Astrocyte (in vitro differentiated cells and primary cell): ENCODE results near the gene TCAF1. TPM values are rescaled to one million over a fixed set of nuclear protein-coding genes. Genes with fewer than 3 reads are reported as not detected.

Source experiments
- DNase-seq: peaks from one replicate; pipeline ENCODE4 v3.0.0-alpha.2; 2010; ENCODE audit warnings: low read depth
- FAIRE-seq: peaks from 2 replicates; lab custom pipeline; 2011; peaks lifted over from hg19 to GRCh38; lab: Jason Lieb, UNC
- H2AFZ ChIP-seq: 2 replicates; pipeline ENCODE4 v1.6.0; 2012; ENCODE audit warnings: low read depth, low read length, inconsistent platforms
- H3K27ac ChIP-seq: 2 replicates; pipeline ENCODE4 v1.5.1; 2011; ENCODE audit warnings: low read depth, low read length, inconsistent platforms
- H3K27me3 ChIP-seq: 2 replicates; pipeline ENCODE4 v1.6.0; 2011; ENCODE audit warnings: low read length, inconsistent platforms; ENCODE audit not compliant: insufficient read depth
- H3K36me3 ChIP-seq: 2 replicates; pipeline ENCODE4 v1.5.1; 2011; ENCODE audit warnings: low read length, inconsistent platforms; ENCODE audit not compliant: insufficient read depth
- H3K4me1 ChIP-seq: 2 replicates; pipeline ENCODE4 v1.5.1; 2011; ENCODE audit warnings: low read length, inconsistent platforms; ENCODE audit not compliant: insufficient read depth
- H3K4me2 ChIP-seq: 2 replicates; pipeline ENCODE4 v1.6.0; 2012; ENCODE audit warnings: low read length, inconsistent platforms
- H3K4me3 ChIP-seq: 2 replicates; pipeline ENCODE4 v1.5.1; 2011; ENCODE audit warnings: low read depth, mild to moderate bottlenecking, low read length, inconsistent platforms; ENCODE audit not compliant: insufficient read depth
- H3K79me2 ChIP-seq: 2 replicates; pipeline ENCODE4 v1.6.0; 2012; ENCODE audit warnings: mild to moderate bottlenecking, low read length, inconsistent platforms; ENCODE audit not compliant: insufficient read depth
- H3K9ac ChIP-seq: 2 replicates; pipeline ENCODE4 v1.6.0; 2012; ENCODE audit warnings: mild to moderate bottlenecking, low read length, inconsistent platforms
- H3K9me3 ChIP-seq: 2 replicates; pipeline ENCODE4 v1.5.1; 2012; ENCODE audit warnings: low read depth, mild to moderate bottlenecking, low read length, inconsistent platforms; ENCODE audit not compliant: insufficient read depth
- H4K20me1 ChIP-seq: 2 replicates; pipeline ENCODE4 v1.6.0; 2012; ENCODE audit warnings: low read length, inconsistent platforms; ENCODE audit not compliant: insufficient read depth
- H3K27ac Mint-ChIP-seq: one replicate; pipeline ENCODE4 v1.8.0; 2021; ENCODE audit warnings: mild to moderate bottlenecking, mixed read lengths; ENCODE audit not compliant: unreplicated experiment
- H3K27me3 Mint-ChIP-seq: one replicate; pipeline ENCODE4 v1.8.0; 2021; ENCODE audit warnings: low read depth, mixed read lengths; ENCODE audit not compliant: unreplicated experiment
- H3K36me3 Mint-ChIP-seq: one replicate; pipeline ENCODE4 v1.8.0; 2021; ENCODE audit warnings: low read depth, mixed read lengths; ENCODE audit not compliant: unreplicated experiment
- H3K4me1 Mint-ChIP-seq: one replicate; pipeline ENCODE4 v1.8.0; 2021; ENCODE audit warnings: low read depth, mixed read lengths; ENCODE audit not compliant: unreplicated experiment
- H3K4me3 Mint-ChIP-seq: one replicate; pipeline ENCODE4 v1.8.0; 2021; ENCODE audit warnings: mild to moderate bottlenecking, moderate library complexity, mixed read lengths; ENCODE audit not compliant: unreplicated experiment
- H3K9me3 Mint-ChIP-seq: one replicate; pipeline ENCODE4 v1.8.0; 2021; ENCODE audit warnings: mild to moderate bottlenecking, mixed read lengths; ENCODE audit not compliant: unreplicated experiment
- CTCF ChIP-seq: IDR thresholded peaks from 2 replicates; pipeline ENCODE4 v1.5.1; 2011; ENCODE audit warnings: low read depth, mild to moderate bottlenecking, inconsistent platforms, low read length, moderate library complexity; ENCODE audit not compliant: insufficient read depth
- EZH2 ChIP-seq: IDR thresholded peaks from 2 replicates; pipeline ENCODE4 v1.6.1; 2012; ENCODE audit warnings: mild to moderate bottlenecking, low read length, inconsistent platforms; ENCODE audit not compliant: insufficient read depth
- total RNA-seq: library from RNA; stranded (reverse); gene quantifications from 2 replicates; pipeline ENCODE4 v1.2.1, GENCODE V29; 2021

Gene TCAF1
- total RNA-seq, 1 donor from 2014 or later, result 90.8 TPM

DNA sequence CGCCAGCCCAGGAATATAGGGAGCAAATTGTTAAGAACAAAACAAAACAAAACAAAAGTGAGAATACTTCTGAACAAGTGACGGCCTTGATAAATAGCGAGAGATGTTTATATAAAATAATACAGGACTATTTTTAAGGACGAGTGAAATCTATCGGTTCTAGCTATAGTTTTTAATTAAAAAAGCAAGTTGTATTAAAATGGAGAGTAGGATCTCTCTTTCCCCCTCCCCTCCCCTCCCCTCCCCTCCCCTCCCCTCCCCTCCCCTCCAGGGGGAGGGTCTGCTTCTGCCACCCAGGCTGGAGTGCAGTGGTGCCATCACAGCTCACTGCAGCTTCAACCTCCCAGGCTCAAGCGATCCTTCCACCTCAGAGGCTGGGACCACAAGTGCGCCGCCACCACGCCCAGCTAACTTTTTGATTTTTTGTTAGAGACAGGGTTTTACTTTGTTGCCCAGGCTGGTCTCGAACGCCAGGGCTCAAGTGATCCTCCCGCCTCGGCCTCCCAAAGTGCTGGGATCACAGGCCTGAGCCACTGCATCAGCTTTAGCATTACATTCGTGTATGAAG is 440 bp upstream of the TCAF1 start:
- H3K4me2 ChIP-seq, result peak overlapping the region; percentile 86
- TF ChIP-seq CTCF, result no peak
- TF ChIP-seq EZH2, result no peak
- FAIRE-seq (no peak), DNase-seq (no peak)
- no peaks in the 10 kb centered on the region for H3K36me3 ChIP-seq
- H3K4me3 ChIP-seq, result peak overlapping the region; percentile 87
- no peak overlapping the region for H3K9ac ChIP-seq
- H3K4me1 ChIP-seq, result peaks cover 18% of the 10 kb centered on the region
- peaks cover 38% of the 10 kb centered on the region for H3K79me2 ChIP-seq
- peak overlapping the region; percentile 88 for H3K4me3 Mint-ChIP-seq
- H3K27me3 ChIP-seq, result no peaks in the 10 kb centered on the region
- peaks cover 15% of the 10 kb centered on the region for H3K4me1 Mint-ChIP-seq
- no peaks in the 10 kb centered on the region for H3K9me3 Mint-ChIP-seq
- H3K27me3 Mint-ChIP-seq, result peaks cover 7% of the 10 kb centered on the region
- no peak overlapping the region for H2AFZ ChIP-seq
- H3K27ac Mint-ChIP-seq, result no peak overlapping the region
- no peaks in the 10 kb centered on the region for H3K9me3 ChIP-seq
- peaks cover 12% of the 10 kb centered on the region for H4K20me1 ChIP-seq
- no peak overlapping the region for H3K27ac ChIP-seq
- H3K36me3 Mint-ChIP-seq, result peaks cover 1% of the 10 kb centered on the region

- no peak for FAIRE-seq
- Mint-ChIP-seq H3K27ac (peak overlapping the region; percentile 92), H3K4me1 (peaks cover 15% of the 10 kb centered on the region), H3K4me3 (peak overlapping the region; percentile 88), H3K27me3 (peaks cover 7% of the 10 kb centered on the region), H3K36me3 (no peaks in the 10 kb centered on the region), H3K9me3 (no peaks in the 10 kb centered on the region)
- Histone ChIP-seq H3K4me1 (peaks cover 18% of the 10 kb centered on the region), H3K9me3 (no peaks in the 10 kb centered on the region), H3K4me3 (peak overlapping the region; percentile 87), H3K36me3 (no peaks in the 10 kb centered on the region), H3K4me2 (peak overlapping the region; percentile 86), H3K27me3 (no peaks in the 10 kb centered on the region), H4K20me1 (peaks cover 12% of the 10 kb centered on the region), H3K27ac (peak overlapping the region; percentile 93), H3K79me2 (peaks cover 48% of the 10 kb centered on the region), H2AFZ (peak overlapping the region; percentile 98), H3K9ac (peak overlapping the region; percentile 91)
- TF ChIP-seq CTCF (no peak), EZH2 (no peak)
- peak; percentile 60 for DNase-seq
Observed at GRCh38 chr7:143901332-143901667, 676 bp downstream of the TCAF1 start.

GRCh38 chr7:143900230-143900766 is 1.7 kb downstream of the TCAF1 start:
- DNase-seq, result peak; percentile 36
- Histone ChIP-seq H2AFZ (peak overlapping the region; percentile 31), H3K4me2 (peak overlapping the region; percentile 86), H4K20me1 (peaks cover 13% of the 10 kb centered on the region), H3K4me1 (peaks cover 18% of the 10 kb centered on the region), H3K9ac (peak overlapping the region; percentile 91), H3K4me3 (peak overlapping the region; percentile 87), H3K79me2 (peaks cover 58% of the 10 kb centered on the region), H3K36me3 (no peaks in the 10 kb centered on the region), H3K27ac (peak overlapping the region; percentile 93), H3K9me3 (no peaks in the 10 kb centered on the region), H3K27me3 (no peaks in the 10 kb centered on the region)
- Mint-ChIP-seq H3K27ac (peak overlapping the region; percentile 83), H3K4me1 (peaks cover 15% of the 10 kb centered on the region), H3K4me3 (peak overlapping the region; percentile 88), H3K36me3 (no peaks in the 10 kb centered on the region), H3K27me3 (peaks cover 1% of the 10 kb centered on the region), H3K9me3 (no peaks in the 10 kb centered on the region)
- TF ChIP-seq EZH2 (no peak), CTCF (no peak)
- no peak for FAIRE-seq
